Testis (tissue), 2 donors: Measurements from ENCODE around the gene CNTRL.

Experiments
- POLR2A ChIP-seq: fragments of 450-650 bp; IDR thresholded peaks from one replicate; pipeline ENCODE4 v1.6.1; 2017; ENCODE audit warnings: antibody characterized with exemption, mild to moderate bottlenecking, moderate library complexity
- TF ChIP-seq, protein P1 (sequence below), 3 experiments: fragments of 450-650 bp in 2 of 3; fragments of 200-600 bp in 1 of 3; sonication (generic) in 1 of 3; IDR thresholded peaks; one replicate each; pipeline ENCODE4 v1.5.1; 2016 to 2019; ENCODE audit warnings: antibody characterized with exemption in 3 of 3, mild to moderate bottlenecking in 2 of 3, moderate library complexity in 1 of 3

DNA sequence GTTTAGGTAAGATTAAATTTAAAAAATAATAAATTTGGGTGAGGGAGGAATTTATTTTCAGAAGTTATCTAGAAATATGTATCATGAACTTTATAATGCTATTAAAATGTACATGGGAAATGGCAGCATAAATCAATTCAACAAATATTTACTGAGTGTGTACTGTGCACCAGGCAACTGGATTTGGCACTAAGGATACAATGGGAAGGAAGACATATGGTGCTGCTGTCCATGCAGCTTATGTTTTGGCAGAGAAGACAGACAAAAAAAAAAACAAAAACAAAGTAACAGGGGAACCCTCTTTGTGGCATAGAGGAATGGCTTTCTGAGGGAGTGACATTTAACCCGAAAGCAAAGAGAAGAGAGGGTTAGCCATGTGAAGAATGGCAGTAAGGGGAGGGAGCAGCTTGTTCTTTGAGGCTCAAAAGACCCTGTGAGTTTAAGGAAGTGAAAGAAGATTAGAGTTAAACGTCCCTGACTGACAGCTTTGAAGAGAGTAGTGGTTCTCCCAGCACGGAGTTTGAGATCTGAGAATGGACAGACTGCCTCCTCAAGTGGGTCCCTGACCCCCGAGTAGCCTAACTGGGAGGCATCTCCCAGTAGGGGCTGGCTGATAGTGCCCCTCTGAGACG is 23.9 kb downstream of the CNTRL start:
- TF ChIP-seq, protein P1, sequence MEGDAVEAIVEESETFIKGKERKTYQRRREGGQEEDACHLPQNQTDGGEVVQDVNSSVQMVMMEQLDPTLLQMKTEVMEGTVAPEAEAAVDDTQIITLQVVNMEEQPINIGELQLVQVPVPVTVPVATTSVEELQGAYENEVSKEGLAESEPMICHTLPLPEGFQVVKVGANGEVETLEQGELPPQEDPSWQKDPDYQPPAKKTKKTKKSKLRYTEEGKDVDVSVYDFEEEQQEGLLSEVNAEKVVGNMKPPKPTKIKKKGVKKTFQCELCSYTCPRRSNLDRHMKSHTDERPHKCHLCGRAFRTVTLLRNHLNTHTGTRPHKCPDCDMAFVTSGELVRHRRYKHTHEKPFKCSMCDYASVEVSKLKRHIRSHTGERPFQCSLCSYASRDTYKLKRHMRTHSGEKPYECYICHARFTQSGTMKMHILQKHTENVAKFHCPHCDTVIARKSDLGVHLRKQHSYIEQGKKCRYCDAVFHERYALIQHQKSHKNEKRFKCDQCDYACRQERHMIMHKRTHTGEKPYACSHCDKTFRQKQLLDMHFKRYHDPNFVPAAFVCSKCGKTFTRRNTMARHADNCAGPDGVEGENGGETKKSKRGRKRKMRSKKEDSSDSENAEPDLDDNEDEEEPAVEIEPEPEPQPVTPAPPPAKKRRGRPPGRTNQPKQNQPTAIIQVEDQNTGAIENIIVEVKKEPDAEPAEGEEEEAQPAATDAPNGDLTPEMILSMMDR (IDR thresholded peaks at IDR 0.05) = no peak
- TF ChIP-seq POLR2A = no peak
